ENCODE results near the gene MNAT1.
"Not testable (repeated sequence)": the region's sequence is repeated elsewhere in the genome, so short reads cannot be mapped to it uniquely, and the experiment has no call there.

MNAT1 gene

GRCh38 chr14:60738843-60739508 lies 4.4 kb downstream of the MNAT1 start:
- DNase-seq = no peak

GRCh38 chr14:60744566-60744965 lies 10.0 kb downstream of the MNAT1 start:
- no peak for DNase-seq

- DNase-seq = no peak
Observed at GRCh38 chr14:60753264-60754119, 18.9 kb downstream of the MNAT1 start.

GRCh38 chr14:60756847-60757246 lies 22.3 kb downstream of the MNAT1 start:
- DNase-seq = no peak

GRCh38 chr14:60757567-60758002 lies 23.0 kb downstream of the MNAT1 start:
- no peak for DNase-seq

GRCh38 chr14:60758885-60759284 lies 24.3 kb downstream of the MNAT1 start:
- DNase-seq = no peak

- DNase-seq = no peak
Observed at GRCh38 chr14:60760209-60760608, 25.6 kb downstream of the MNAT1 start.

- DNase-seq = no peak
Observed at GRCh38 chr14:60760644-60761364, 26.2 kb downstream of the MNAT1 start.

- no peak for DNase-seq
Observed at GRCh38 chr14:60768602-60769001, 34.0 kb downstream of the MNAT1 start.

- DNase-seq = no peak
Observed at GRCh38 chr14:60771117-60771516, 36.6 kb downstream of the MNAT1 start.

- DNase-seq = no peak
Observed at GRCh38 chr14:60773558-60773957, 39.0 kb downstream of the MNAT1 start.

GRCh38 chr14:60775296-60775695 lies 40.7 kb downstream of the MNAT1 start:
- DNase-seq = no peak

- DNase-seq = no peak
Observed at GRCh38 chr14:60777856-60778578, 43.5 kb downstream of the MNAT1 start.

GRCh38 chr14:60779745-60780514 lies 45.4 kb downstream of the MNAT1 start:
- not testable (repeated sequence) for DNase-seq

GRCh38 chr14:60780558-60780957 lies 46.0 kb downstream of the MNAT1 start:
- DNase-seq = not testable (repeated sequence)

- no peak for DNase-seq
Observed at GRCh38 chr14:60786905-60787304, 52.3 kb downstream of the MNAT1 start.

- DNase-seq = no peak
Observed at GRCh38 chr14:60789656-60790055, 55.1 kb downstream of the MNAT1 start.

- DNase-seq = no peak
Observed at GRCh38 chr14:60790850-60791249, 56.3 kb downstream of the MNAT1 start.

GRCh38 chr14:60796434-60796833 lies 61.9 kb downstream of the MNAT1 start:
- DNase-seq = no peak

- DNase-seq = no peak
Observed at GRCh38 chr14:60800409-60800808, 65.8 kb downstream of the MNAT1 start.

- DNase-seq = no peak
Observed at GRCh38 chr14:60803871-60804270, 69.3 kb downstream of the MNAT1 start.

GRCh38 chr14:60805841-60806430 lies 71.4 kb downstream of the MNAT1 start:
- no peak for DNase-seq

All from DMS 273 treated with DMSO at 0.1 percent for 48 hours (cell line).